ENCODE data around the gene OR52E5.

The OR52E5 gene

GRCh38 chr11:5937868-5938602, 45.0 kb downstream of the OR52E5 start:
- DNase-seq: no peak

- no peak for DNase-seq
Observed at GRCh38 chr11:5938603-5938965, 45.6 kb downstream of the OR52E5 start.

- DNase-seq: no peak
Observed at GRCh38 chr11:5940748-5941147, 47.7 kb downstream of the OR52E5 start.

DNA sequence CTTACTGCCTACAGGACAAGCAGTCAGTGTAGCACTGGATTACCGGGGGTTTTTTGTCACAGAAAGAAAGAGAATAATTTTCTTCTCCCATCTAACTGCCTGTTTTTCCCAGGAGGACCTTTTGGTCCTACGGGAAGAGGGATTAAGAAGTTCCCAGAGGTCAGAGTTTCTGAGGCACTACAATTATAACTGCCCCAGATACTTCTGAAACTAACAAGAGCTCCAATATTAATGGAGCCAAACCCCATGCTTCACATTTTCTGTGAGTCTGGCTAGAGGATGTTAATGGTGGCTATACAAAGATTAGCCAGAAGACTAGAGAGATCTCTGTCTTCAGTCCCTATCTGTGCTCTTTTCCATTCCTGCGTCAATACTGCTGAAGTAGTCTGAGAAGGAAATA, 48.9 kb downstream of the OR52E5 start, which contains the start of gene OR56A3:
Gene OR56A3 (plus strand): TSS at position 301 of the 400 bp plus-strand sequence. CDS start 5,096 bp downstream, outside the sequence.
- DNase-seq: no peak
